SK-N-SH treated with all-trans-retinoic acid at 6 μM for 48 hours (cell line): Measurements from ENCODE around the gene MYOCD.

ENCODE experiments used
- OSR1 ChIP-seq: fragments of 250-450 bp; sonication (Bioruptor Pico); IDR thresholded peaks from 2 replicates; pipeline ENCODE4 v1.8.0; 2022; ENCODE audit warnings: moderate library complexity, mild to moderate bottlenecking, inconsistent platforms
- RARB ChIP-seq: fragments of 250-450 bp; sonication (Bioruptor Pico); IDR thresholded peaks from 2 replicates; pipeline ENCODE4 v1.8.0; 2021; ENCODE audit warnings: mild to moderate bottlenecking, moderate library complexity
- TF ChIP-seq, protein P1 (sequence below): fragments of 250-450 bp; sonication (Bioruptor Pico); IDR thresholded peaks from 2 replicates; pipeline ENCODE4 v1.5.1; 2021; ENCODE audit warnings: mild to moderate bottlenecking, moderate library complexity

GRCh38 chr17:12643822-12644221 is 21.9 kb upstream of the MYOCD start:
- TF ChIP-seq RARB (CRISPR knock-in tag) (no peak), OSR1 (CRISPR knock-in tag) (no peak)
- TF ChIP-seq, protein P1, sequence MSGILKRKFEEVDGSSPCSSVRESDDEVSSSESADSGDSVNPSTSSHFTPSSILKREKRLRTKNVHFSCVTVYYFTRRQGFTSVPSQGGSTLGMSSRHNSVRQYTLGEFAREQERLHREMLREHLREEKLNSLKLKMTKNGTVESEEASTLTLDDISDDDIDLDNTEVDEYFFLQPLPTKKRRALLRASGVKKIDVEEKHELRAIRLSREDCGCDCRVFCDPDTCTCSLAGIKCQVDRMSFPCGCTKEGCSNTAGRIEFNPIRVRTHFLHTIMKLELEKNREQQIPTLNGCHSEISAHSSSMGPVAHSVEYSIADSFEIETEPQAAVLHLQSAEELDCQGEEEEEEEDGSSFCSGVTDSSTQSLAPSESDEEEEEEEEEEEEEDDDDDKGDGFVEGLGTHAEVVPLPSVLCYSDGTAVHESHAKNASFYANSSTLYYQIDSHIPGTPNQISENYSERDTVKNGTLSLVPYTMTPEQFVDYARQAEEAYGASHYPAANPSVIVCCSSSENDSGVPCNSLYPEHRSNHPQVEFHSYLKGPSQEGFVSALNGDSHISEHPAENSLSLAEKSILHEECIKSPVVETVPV (CRISPR knock-in tag): no peak
